Right lobe of liver (tissue), 6 donors: ENCODE data around the gene MRPL53. TPM values are rescaled to one million over a fixed set of nuclear protein-coding genes. Genes with fewer than 3 reads are reported as not detected.

Experiments used
- ATAC-seq, 4 donors: fragments of 200-7000 bp; cut with Tn5 transposase; one replicate each; pipeline ENCODE4 v1.9.1; 2020; ENCODE audit warnings: mild to moderate bottlenecking in 4 of 4, moderate library complexity in 4 of 4
- DNase-seq, 3 donors: peaks; one replicate each; pipeline ENCODE4 v3.0.0-alpha.2; 2020
- H3K27ac ChIP-seq, 3 donors: fragments of 200-600 bp; one replicate each; pipeline ENCODE4 v1.8.0; 2022
- H3K27me3 ChIP-seq, 2 donors: fragments of 200-600 bp; one replicate each; pipeline ENCODE4 v1.8.0; 2022
- H3K36me3 ChIP-seq, 4 donors: fragments of 200-600 bp; sonication (generic) in 1 of 4; one replicate each; pipeline versions ENCODE4 v1.5.1 to v1.8.0; 2017 to 2022; ENCODE audit warnings: control low read depth in 1 of 4
- H3K4me1 ChIP-seq, 4 donors: fragments of 200-600 bp; sonication (generic) in 1 of 4; one replicate each; pipeline versions ENCODE4 v1.5.1 to v1.8.0; 2017 to 2022; ENCODE audit warnings: control low read depth in 1 of 4
- H3K4me3 ChIP-seq, 3 donors: fragments of 200-600 bp; one replicate each; pipeline ENCODE4 v1.8.0; 2022
- H3K9me3 ChIP-seq, 4 donors: fragments of 200-600 bp; sonication (generic) in 1 of 4; one replicate each; pipeline versions ENCODE4 v1.5.1 to v1.8.0; 2017 to 2022; ENCODE audit warnings: control low read depth in 1 of 4
- CTCF ChIP-seq, 4 donors: fragments of 200-600 bp in 3 of 4; fragments of 450-650 bp in 1 of 4; IDR thresholded peaks; one replicate each; pipeline versions ENCODE4 v1.5.1 to v1.8.0; 2016 to 2022; ENCODE audit warnings: antibody characterized with exemption in 4 of 4, mild to moderate bottlenecking in 2 of 4
- POLR2A ChIP-seq: fragments of 450-650 bp; IDR thresholded peaks from one replicate; pipeline ENCODE4 v1.6.1; 2017; ENCODE audit warnings: antibody characterized with exemption, mild to moderate bottlenecking
- WGBS: methylation state at CpG from one replicate; pipeline ENCODE4 v1.1.6; 2018; ENCODE audit warnings: low coverage, low lambda C conversion rate; ENCODE audit not compliant: insufficient coverage; ENCODE audit errors: missing lambda C conversion rate; 5-methylcytosine and 5-hydroxymethylcytosine counted together
- intact Hi-C, 2 donors: fragments of 100-400 bp; cut with DNase I; formaldehyde crosslinking; loops; one replicate each; pipeline versions ENCODE4 v1.11.2 to v1.14.1; 2022
- total RNA-seq, 6 experiments: library from RNA; depleted of rRNA in 2 of 6; stranded (reverse); fragments of >200 nt in 2 of 6; fragmentation: NEBNext Ultra II Directional in 3 of 6; extraction: Animal tissue kit (Norgen Biotek cat#: 25700) in 3 of 6; gene quantifications; one replicate each; pipeline versions ENCODE4 v1.1.0 to v1.2.4, GENCODE V29; 2016 to 2023
- donor health status: DM: no; HTN: yes; CAD: no.
- donor health status: DM: no; HTN: no; CAD: no.
- donor health status: DM: no; HTN: no; CAD: no.
- donor health status: DM: no; HTN: yes; CAD: no.
- donor health status: DM: no; HTN: yes; CAD: no.

MRPL53 gene
- total RNA-seq, 6 experiments from 2014 or later, result 10.7 to 51.9 (median 42.6) TPM

- Histone ChIP-seq H3K4me3 (no peak overlapping the region), H3K4me1 (peaks cover 0 to 33% (median 14%) of the 10 kb centered on the region in 4 donors), H3K9me3 (no peaks in the 10 kb centered on the region), H3K36me3 (peaks cover 0 to 49% (median 17%) of the 10 kb centered on the region in 4 donors), H3K27me3 (no peaks in the 10 kb centered on the region), H3K27ac (no peak overlapping the region)
- ATAC-seq (no peak), DNase-seq (peak in 1 of 3 donors; percentile 48)
- no peak for TF ChIP-seq POLR2A
- no peak for TF ChIP-seq CTCF (IDR thresholded peaks at IDR 0.05)
- WGBS, result 100% methylated on average over 1 of the region's 14 CpGs
- intact Hi-C loops, result no loop called here
Measured at GRCh38 chr2:74426181-74426758, 46.2 kb downstream of the MRPL53 start.

- Histone ChIP-seq H3K9me3 (no peaks in the 10 kb centered on the region), H3K4me3 (no peak overlapping the region), H3K4me1 (peaks cover 0 to 30% (median 10%) of the 10 kb centered on the region in 4 donors), H3K27ac (no peak overlapping the region), H3K27me3 (no peaks in the 10 kb centered on the region), H3K36me3 (peaks cover 0 to 46% (median 17%) of the 10 kb centered on the region in 4 donors)
- 92% methylated on average over 7 of the region's 7 CpGs for WGBS
- intact Hi-C loops, result no loop called here
- TF ChIP-seq CTCF (IDR thresholded peaks at IDR 0.05), result no peak
- no peak for TF ChIP-seq POLR2A
- peak in 1 of 4 donors; percentile 1 for ATAC-seq
- no peak for DNase-seq
Measured at GRCh38 chr2:74425523-74425922, 47.0 kb downstream of the MRPL53 start.

GRCh38 chr2:74424995-74425406 is 47.5 kb downstream of the MRPL53 start:
- Histone ChIP-seq H3K27me3 (no peaks in the 10 kb centered on the region), H3K4me3 (no peak overlapping the region), H3K4me1 (peaks cover 0 to 25% (median 7%) of the 10 kb centered on the region in 4 donors), H3K9me3 (no peaks in the 10 kb centered on the region), H3K36me3 (peaks cover 0 to 46% (median 17%) of the 10 kb centered on the region in 4 donors), H3K27ac (no peak overlapping the region)
- intact Hi-C loops, result no loop called here
- TF ChIP-seq CTCF (IDR thresholded peaks at IDR 0.05) (no peak), POLR2A (no peak)
- 89% methylated on average over 3 of the region's 5 CpGs for WGBS
- DNase-seq (no peak), ATAC-seq (no peak)

GRCh38 chr2:74424139-74424992 is 48.1 kb downstream of the MRPL53 start:
- intact Hi-C loops, result no loop called here
- 57% methylated on average over 4 of the region's 5 CpGs for WGBS
- DNase-seq (no peak), ATAC-seq (peak in 2 of 4 donors; percentile 3)
- H3K9me3 ChIP-seq, result no peaks in the 10 kb centered on the region
- TF ChIP-seq CTCF (IDR thresholded peaks at IDR 0.05), result no peak
- TF ChIP-seq POLR2A, result no peak
- no peak overlapping the region for H3K4me3 ChIP-seq
- no peak overlapping the region for H3K27ac ChIP-seq
- H3K27me3 ChIP-seq, result no peaks in the 10 kb centered on the region
- H3K4me1 ChIP-seq, result peaks cover 0 to 20% (median 4%) of the 10 kb centered on the region in 4 donors
- H3K36me3 ChIP-seq, result peaks cover 0 to 45% (median 17%) of the 10 kb centered on the region in 4 donors
